GM12891 (cell line): ENCODE data around the gene ADAMTSL1.

Experiments used
- PAX5 ChIP-seq: IDR thresholded peaks from 2 replicates; pipeline ENCODE4 v1.6.1; 2011; ENCODE audit warnings: low read length, moderate library complexity, mild to moderate bottlenecking; ENCODE audit not compliant: insufficient read depth, severe bottlenecking
- POLR2A ChIP-seq: IDR thresholded peaks from 2 replicates; pipeline ENCODE4 v1.6.1; 2011; ENCODE audit warnings: low read depth, low read length, control low read depth
- POLR2AphosphoS5 ChIP-seq: IDR thresholded peaks from 2 replicates; pipeline ENCODE4 v1.6.1; 2011; ENCODE audit warnings: low read depth, low read length, control low read depth

- TF ChIP-seq POLR2A: no peak
- no peak for TF ChIP-seq POLR2AphosphoS5
- no peak for TF ChIP-seq PAX5
These were observed at the start of gene ADAMTSL1 for GRCh38 chr9:18473652-18474279.
